NCI-H1092 treated with DMSO at 0.1 percent for 48 hours (cell line): ENCODE measurements around the gene DNAH8.
"Not testable (repeated sequence)": the region's sequence is repeated elsewhere in the genome, so short reads cannot be mapped to it uniquely, and the experiment has no call there.

Source experiments
- DNase-seq: peaks from one replicate; lab custom pipeline; 2025; lab: John Stamatoyannopoulos, UW

Gene DNAH8

GRCh38 chr6:38715016-38715689 lies at the start of gene DNAH8:
Gene DNAH8, plus strand, starts transcription at chr6:38715311. Its CDS starts 7,499 bp downstream, at chr6:38722810.
- DNase-seq = no peak

GRCh38 chr6:38671885-38672467 lies 43.1 kb upstream of the DNAH8 start:
- DNase-seq = peak; percentile 20

- no peak for DNase-seq
These were observed 41.5 kb upstream of the DNAH8 start for GRCh38 chr6:38673397-38674165.

GRCh38 chr6:38676236-38676973 lies 38.7 kb upstream of the DNAH8 start:
- DNase-seq = no peak

- no peak for DNase-seq
These were observed 38.1 kb upstream of the DNAH8 start for GRCh38 chr6:38676974-38677544.

GRCh38 chr6:38678178-38678760 lies 36.8 kb upstream of the DNAH8 start:
- DNase-seq = no peak

- no peak for DNase-seq
These were observed 35.4 kb upstream of the DNAH8 start for GRCh38 chr6:38679668-38680067.

- no peak for DNase-seq
These were observed 33.3 kb upstream of the DNAH8 start for GRCh38 chr6:38681850-38682249.

- DNase-seq = no peak
These were observed 30.9 kb upstream of the DNAH8 start for GRCh38 chr6:38684237-38684636.

GRCh38 chr6:38684904-38685303 lies 30.2 kb upstream of the DNAH8 start:
- DNase-seq = no peak

- DNase-seq = no peak
These were observed 28.7 kb upstream of the DNAH8 start for GRCh38 chr6:38686270-38687042.

GRCh38 chr6:38687043-38687353 lies 28.1 kb upstream of the DNAH8 start:
- no peak for DNase-seq

- no peak for DNase-seq
These were observed 27.6 kb upstream of the DNAH8 start for GRCh38 chr6:38687549-38687948.

- peak; percentile 9 for DNase-seq
These were observed 26.5 kb upstream of the DNAH8 start for GRCh38 chr6:38688579-38689087.

GRCh38 chr6:38695227-38695900 lies 19.7 kb upstream of the DNAH8 start:
- no peak for DNase-seq

GRCh38 chr6:38695933-38696332 lies 19.2 kb upstream of the DNAH8 start:
- DNase-seq = no peak

GRCh38 chr6:38696345-38696744 lies 18.8 kb upstream of the DNAH8 start:
- no peak for DNase-seq

- no peak for DNase-seq
These were observed 17.3 kb upstream of the DNAH8 start for GRCh38 chr6:38697846-38698245.

GRCh38 chr6:38699702-38700101 lies 15.4 kb upstream of the DNAH8 start:
- DNase-seq = not testable (repeated sequence)

GRCh38 chr6:38701551-38701950 lies 13.6 kb upstream of the DNAH8 start:
- no peak for DNase-seq
